OCI-LY3 (cell line): ENCODE measurements around the gene CLSTN2.

Experiments used
- H2AFZ ChIP-seq: fragments of 200-600, 300-600 bp; shearing (Covaris generic); 2 replicates; pipeline ENCODE4 v1.6.0; 2014; ENCODE audit warnings: antibody characterized with exemption, low read depth, low read length
- H3K27ac ChIP-seq: fragments of 200-600, 300-600 bp; sonication (generic); 2 replicates; pipeline ENCODE4 v1.5.1; 2014; ENCODE audit warnings: mild to moderate bottlenecking, low read length, moderate library complexity, mixed read lengths
- H3K27me3 ChIP-seq: fragments of 200-600, 300-600 bp; sonication (generic); 2 replicates; pipeline ENCODE4 v1.6.1; 2014; ENCODE audit warnings: low read depth, low read length, mixed read lengths
- H3K36me3 ChIP-seq: fragments of 200-600, 300-600 bp; sonication (generic); replicated peaks from 2 replicates; pipeline ENCODE3; 2014; ENCODE audit warnings: low read depth, low read length, mixed read lengths
- H3K4me1 ChIP-seq: fragments of 300-600, 200-600 bp; sonication (generic); 2 replicates; pipeline ENCODE4 v1.6.1; 2014; ENCODE audit warnings: low read length, mixed read lengths
- H3K4me2 ChIP-seq: fragments of 200-600, 300-600 bp; sonication (generic); 2 replicates; pipeline ENCODE4 v1.6.1; 2014; ENCODE audit warnings: low read length, mixed read lengths
- H3K4me3 ChIP-seq: fragments of 300-600, 200-600 bp; sonication (generic); 2 replicates; pipeline ENCODE4 v1.5.1; 2014; ENCODE audit warnings: antibody characterized with exemption, mild to moderate bottlenecking, low read length, moderate library complexity
- H3K79me2 ChIP-seq: fragments of 300-600, 200-600 bp; shearing (Covaris generic); 2 replicates; pipeline ENCODE4 v1.6.1; 2014; ENCODE audit warnings: mild to moderate bottlenecking, low read length, mixed read lengths
- H3K9ac ChIP-seq: fragments of 300-600, 200-600 bp; shearing (Covaris generic); 2 replicates; pipeline ENCODE4 v1.6.0; 2014; ENCODE audit warnings: mild to moderate bottlenecking, low read length, moderate library complexity
- H3K9me3 ChIP-seq: fragments of 200-600, 300-600 bp; shearing (Covaris generic); 2 replicates; pipeline ENCODE4 v1.6.1; 2014; ENCODE audit warnings: low read length, mixed read lengths; ENCODE audit not compliant: insufficient read depth
- H4K20me1 ChIP-seq: fragments of 200-600, 300-600 bp; sonication (generic); 2 replicates; pipeline ENCODE4 v1.6.1; 2016; ENCODE audit warnings: low read length, mixed read lengths; ENCODE audit not compliant: insufficient read depth
- EZH2phosphoT487 ChIP-seq: fragments of 200-600 bp; shearing (Covaris generic); IDR thresholded peaks from 2 replicates; pipeline ENCODE4 v1.6.1; 2018; ENCODE audit warnings: antibody characterized with exemption, mixed run types, low read depth
- TF ChIP-seq, protein P1 (sequence below): fragments of 200-600, 300-600 bp; sonication (generic); IDR thresholded peaks from 2 replicates; pipeline ENCODE4 v1.5.1; 2014; ENCODE audit warnings: antibody characterized with exemption, low read length, low read depth

The CLSTN2 gene

DNA sequence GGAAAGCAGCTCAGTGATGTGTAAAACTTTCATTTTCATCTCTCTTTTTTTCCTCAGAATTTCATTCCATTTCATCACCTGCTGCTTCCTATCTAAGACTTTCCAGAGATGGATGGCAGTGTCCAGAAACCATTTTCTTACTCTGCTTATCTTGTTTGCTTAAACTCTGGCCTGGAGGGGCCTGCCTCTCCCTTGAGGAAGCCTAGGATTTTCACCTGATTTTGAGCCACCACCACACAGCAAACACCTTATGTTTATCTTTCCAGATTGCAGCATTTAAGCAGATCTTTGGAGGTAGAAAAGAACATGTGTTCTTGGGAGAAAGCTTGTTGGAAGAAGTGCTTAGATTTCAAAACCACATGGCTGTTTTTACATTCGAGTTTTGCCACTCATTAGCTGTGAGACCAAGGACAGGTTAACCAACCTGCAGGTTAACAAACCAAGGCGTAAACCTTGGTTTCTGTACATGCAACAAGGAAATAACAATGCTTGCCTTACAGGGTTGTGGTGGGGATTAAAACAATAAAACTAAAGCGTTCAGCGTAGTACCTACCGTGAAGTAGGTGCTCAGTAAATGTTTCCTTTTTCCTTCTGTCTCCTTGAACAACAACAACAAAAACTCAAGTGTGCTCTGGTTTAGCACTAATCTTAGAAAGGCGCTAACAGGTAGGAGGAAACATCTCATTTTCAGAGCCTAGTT, 120.3 kb downstream of the CLSTN2 start:
- Histone ChIP-seq H3K4me1 (no peaks in the 10 kb centered on the region), H3K36me3 (no peaks in the 10 kb centered on the region), H3K9ac (no peak overlapping the region), H3K27me3 (no peaks in the 10 kb centered on the region), H3K27ac (no peak overlapping the region), H3K4me3 (no peak overlapping the region), H3K79me2 (no peaks in the 10 kb centered on the region), H2AFZ (no peak overlapping the region), H3K4me2 (no peak overlapping the region), H4K20me1 (no peaks in the 10 kb centered on the region), H3K9me3 (no peaks in the 10 kb centered on the region)
- TF ChIP-seq, protein P1, sequence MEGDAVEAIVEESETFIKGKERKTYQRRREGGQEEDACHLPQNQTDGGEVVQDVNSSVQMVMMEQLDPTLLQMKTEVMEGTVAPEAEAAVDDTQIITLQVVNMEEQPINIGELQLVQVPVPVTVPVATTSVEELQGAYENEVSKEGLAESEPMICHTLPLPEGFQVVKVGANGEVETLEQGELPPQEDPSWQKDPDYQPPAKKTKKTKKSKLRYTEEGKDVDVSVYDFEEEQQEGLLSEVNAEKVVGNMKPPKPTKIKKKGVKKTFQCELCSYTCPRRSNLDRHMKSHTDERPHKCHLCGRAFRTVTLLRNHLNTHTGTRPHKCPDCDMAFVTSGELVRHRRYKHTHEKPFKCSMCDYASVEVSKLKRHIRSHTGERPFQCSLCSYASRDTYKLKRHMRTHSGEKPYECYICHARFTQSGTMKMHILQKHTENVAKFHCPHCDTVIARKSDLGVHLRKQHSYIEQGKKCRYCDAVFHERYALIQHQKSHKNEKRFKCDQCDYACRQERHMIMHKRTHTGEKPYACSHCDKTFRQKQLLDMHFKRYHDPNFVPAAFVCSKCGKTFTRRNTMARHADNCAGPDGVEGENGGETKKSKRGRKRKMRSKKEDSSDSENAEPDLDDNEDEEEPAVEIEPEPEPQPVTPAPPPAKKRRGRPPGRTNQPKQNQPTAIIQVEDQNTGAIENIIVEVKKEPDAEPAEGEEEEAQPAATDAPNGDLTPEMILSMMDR = no peak
- no peak for TF ChIP-seq EZH2phosphoT487

DNA sequence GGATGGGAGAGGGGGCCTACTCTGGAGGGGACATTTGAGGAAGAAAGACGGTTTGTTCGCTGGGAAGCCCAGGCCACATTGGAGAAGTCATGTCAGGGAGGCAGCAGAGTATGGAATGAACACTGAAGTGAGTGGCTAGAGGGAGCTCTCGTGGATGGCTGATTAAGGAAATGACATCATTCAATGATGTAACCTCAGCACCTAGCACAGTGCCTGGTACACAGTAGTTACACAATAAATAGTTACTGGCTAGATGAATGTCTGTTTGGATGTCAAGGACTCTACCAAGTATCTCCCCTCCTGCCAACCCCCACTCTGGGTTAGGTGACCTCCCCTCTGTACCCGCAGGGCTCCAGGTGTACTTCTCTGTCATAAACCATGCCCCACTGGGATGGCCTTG, 121.1 kb downstream of the CLSTN2 start:
- Histone ChIP-seq H3K36me3 (no peaks in the 10 kb centered on the region), H3K4me3 (no peak overlapping the region), H3K4me1 (no peaks in the 10 kb centered on the region), H3K27me3 (no peaks in the 10 kb centered on the region), H3K9ac (no peak overlapping the region), H3K27ac (no peak overlapping the region), H2AFZ (no peak overlapping the region), H3K4me2 (no peak overlapping the region), H3K79me2 (no peaks in the 10 kb centered on the region), H3K9me3 (no peaks in the 10 kb centered on the region), H4K20me1 (no peaks in the 10 kb centered on the region)
- TF ChIP-seq, protein P1 = no peak
- TF ChIP-seq EZH2phosphoT487 = no peak

DNA sequence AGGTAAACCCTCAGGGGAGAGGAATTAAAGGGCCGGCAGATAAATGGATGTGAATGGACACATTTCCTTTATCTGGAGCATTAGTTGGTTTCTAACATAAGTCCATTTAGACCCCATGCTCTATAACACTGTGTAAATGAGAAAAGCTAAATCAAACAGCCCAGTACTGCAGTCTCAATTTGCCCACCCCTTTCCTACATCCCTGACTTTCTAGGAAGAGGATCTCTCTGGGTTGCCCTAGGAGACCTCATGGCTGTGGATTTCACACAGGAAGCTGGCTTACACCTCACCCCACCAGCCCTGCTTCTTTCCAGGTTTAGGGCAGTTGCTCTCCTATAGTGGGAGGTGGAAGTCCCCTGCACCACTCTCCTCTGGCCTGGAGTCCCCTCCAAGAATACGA, 126.2 kb downstream of the CLSTN2 start:
- H3K4me1 ChIP-seq = no peaks in the 10 kb centered on the region
- no peaks in the 10 kb centered on the region for H3K79me2 ChIP-seq
- H3K27me3 ChIP-seq = peaks cover 6% of the 10 kb centered on the region; the same call in 1 of the 2 replicates
- H2AFZ ChIP-seq = no peak overlapping the region
- no peaks in the 10 kb centered on the region for H4K20me1 ChIP-seq
- H3K36me3 ChIP-seq = no peaks in the 10 kb centered on the region
- no peak overlapping the region for H3K9ac ChIP-seq
- H3K27ac ChIP-seq = no peak overlapping the region
- H3K4me3 ChIP-seq = no peak overlapping the region
- TF ChIP-seq, protein P1 = no peak
- no peak for TF ChIP-seq EZH2phosphoT487
- H3K4me2 ChIP-seq = no peak overlapping the region
- no peaks in the 10 kb centered on the region for H3K9me3 ChIP-seq

GRCh38 chr3:140062461-140062860, 127.5 kb downstream of the CLSTN2 start:
- H3K4me3 ChIP-seq = no peak overlapping the region
- no peaks in the 10 kb centered on the region for H4K20me1 ChIP-seq
- TF ChIP-seq, protein P1 = no peak
- no peak for TF ChIP-seq EZH2phosphoT487
- no peaks in the 10 kb centered on the region for H3K36me3 ChIP-seq
- H3K27ac ChIP-seq = no peak overlapping the region
- H3K79me2 ChIP-seq = no peaks in the 10 kb centered on the region
- H3K4me2 ChIP-seq = no peak overlapping the region
- H3K4me1 ChIP-seq = no peaks in the 10 kb centered on the region
- no peak overlapping the region for H2AFZ ChIP-seq
- no peaks in the 10 kb centered on the region for H3K9me3 ChIP-seq
- no peak overlapping the region for H3K9ac ChIP-seq
- H3K27me3 ChIP-seq = peaks cover 11% of the 10 kb centered on the region; the same call in 1 of the 2 replicates
